Neural cell (in vitro differentiated cells): ENCODE data around the gene FITM2. TPM values are rescaled to one million over a fixed set of nuclear protein-coding genes. Genes with fewer than 3 reads are reported as not detected.

ENCODE experiments used
- H2AFZ ChIP-seq: fragments of 200-600, 300-800 bp; sonication (generic), shearing (Covaris generic); 2 replicates; pipeline ENCODE4 v1.6.0; 2014; ENCODE audit warnings: low read depth, mild to moderate bottlenecking, antibody characterized with exemption, low read length, moderate library complexity
- H3F3A ChIP-seq: fragments of 200-600 bp; shearing (Covaris generic); 2 replicates; pipeline ENCODE4 v1.6.1; 2016; ENCODE audit warnings: mild to moderate bottlenecking, moderate library complexity, mixed read lengths, antibody characterized with exemption, low read length; ENCODE audit not compliant: insufficient read depth, poor library complexity, severe bottlenecking
- H3K27ac ChIP-seq: fragments of 200-600, 300-800 bp; sonication (generic), shearing (Covaris generic); 2 replicates; pipeline ENCODE4 v1.5.1; 2014; ENCODE audit warnings: mild to moderate bottlenecking, low read length, moderate library complexity
- H3K27me3 ChIP-seq: fragments of 300-800, 200-600 bp; sonication (generic), shearing (Covaris generic); 2 replicates; pipeline ENCODE4 v1.6.0; 2014; ENCODE audit warnings: mild to moderate bottlenecking, low read depth, low read length, moderate library complexity; ENCODE audit not compliant: insufficient read depth
- H3K36me3 ChIP-seq: fragments of 300-800, 200-600 bp; sonication (generic), shearing (Covaris generic); 2 replicates; pipeline ENCODE4 v1.5.1; 2014; ENCODE audit warnings: mild to moderate bottlenecking, antibody characterized with exemption, low read length, moderate library complexity; ENCODE audit not compliant: insufficient read depth
- H3K4me2 ChIP-seq: fragments of 300-800, 200-600 bp; sonication (generic), shearing (Covaris generic); 2 replicates; pipeline ENCODE4 v1.6.0; 2014; ENCODE audit warnings: mild to moderate bottlenecking, low read length
- H3K4me3 ChIP-seq: fragments of 300-800, 200-600 bp; sonication (generic), shearing (Covaris generic); 2 replicates; pipeline ENCODE4 v1.5.1; 2014; ENCODE audit warnings: mild to moderate bottlenecking, low read length, moderate library complexity
- H3K79me2 ChIP-seq: fragments of 200-600 bp; shearing (Covaris generic); replicated peaks from 2 replicates; pipeline ENCODE4 v1.6.0; 2014; ENCODE audit warnings: mild to moderate bottlenecking, low read length, moderate library complexity; ENCODE audit not compliant: insufficient read depth
- H3K9ac ChIP-seq: fragments of 300-800, 200-600 bp; sonication (generic), shearing (Covaris generic); 2 replicates; pipeline ENCODE4 v1.6.1; 2016; ENCODE audit warnings: mild to moderate bottlenecking, low read length, mixed read lengths
- H3K9me2 ChIP-seq: fragments of 200-600 bp; shearing (Covaris generic); 2 replicates; pipeline ENCODE4 v1.6.1; 2016; ENCODE audit warnings: mild to moderate bottlenecking, low read length, mixed read lengths; ENCODE audit not compliant: insufficient read depth
- H3K9me3 ChIP-seq: fragments of 200-600, 300-800 bp; sonication (generic), shearing (Covaris generic); 2 replicates; pipeline ENCODE4 v1.6.1; 2016; ENCODE audit warnings: mild to moderate bottlenecking, mixed run types, low read length, moderate library complexity, mixed read lengths
- H4K20me1 ChIP-seq: fragments of 200-600 bp; shearing (Covaris generic); 2 replicates; pipeline ENCODE4 v1.6.1; 2016; ENCODE audit warnings: mild to moderate bottlenecking, mixed run types; ENCODE audit not compliant: insufficient read depth
- CTCF ChIP-seq: fragments of 450-650 bp; IDR thresholded peaks from 2 replicates; pipeline ENCODE4 v1.5.1; 2014; ENCODE audit warnings: antibody characterized with exemption, mild to moderate bottlenecking, moderate library complexity; ENCODE audit not compliant: poor library complexity, severe bottlenecking
- EP300 ChIP-seq: fragments of 450-650 bp; conservative IDR thresholded peaks from 2 replicates; pipeline ENCODE4 v1.6.1; 2014; ENCODE audit warnings: antibody characterized with exemption, mild to moderate bottlenecking, moderate library complexity; ENCODE audit not compliant: poor library complexity, severe bottlenecking
- EZH2 ChIP-seq: fragments of 200-600, 300-800 bp; shearing (Covaris generic), sonication (generic); IDR thresholded peaks from 2 replicates; pipeline ENCODE4 v1.6.1; 2014; ENCODE audit warnings: antibody characterized with exemption, low read length, borderline replicate concordance, mild to moderate bottlenecking; ENCODE audit not compliant: insufficient read depth, poor library complexity, severe bottlenecking
- MXI1 ChIP-seq: fragments of 450-650 bp; conservative IDR thresholded peaks from 2 replicates; pipeline ENCODE4 v1.6.1; 2014; ENCODE audit warnings: antibody characterized with exemption, mild to moderate bottlenecking; ENCODE audit not compliant: poor library complexity, severe bottlenecking
- POLR2AphosphoS5 ChIP-seq: IDR thresholded peaks from 2 replicates; pipeline ENCODE4 v1.6.1; 2012
- RAD21 ChIP-seq: fragments of 450-650 bp; conservative IDR thresholded peaks from 2 replicates; pipeline ENCODE4 v1.6.1; 2014; ENCODE audit warnings: antibody characterized with exemption, mild to moderate bottlenecking, moderate library complexity
- REST ChIP-seq: IDR thresholded peaks from 2 replicates; pipeline ENCODE4 v1.6.1; 2012; ENCODE audit warnings: borderline replicate concordance
- SMC3 ChIP-seq: fragments of 450-650 bp; conservative IDR thresholded peaks from 2 replicates; pipeline ENCODE4 v1.6.1; 2014; ENCODE audit warnings: antibody characterized with exemption, mild to moderate bottlenecking, moderate library complexity; ENCODE audit not compliant: poor library complexity
- TAF1 ChIP-seq: IDR thresholded peaks from 2 replicates; pipeline ENCODE4 v1.6.1; 2012; ENCODE audit warnings: low read depth
- polyA plus RNA-seq: library from polyadenylated mRNA; depleted of rRNA; stranded (reverse); fragments of >200 nt; gene quantifications from 2 replicates; pipeline ENCODE4 v1.2.3, GENCODE V29; 2014

The FITM2 gene
- polyA plus RNA-seq, 1 donor from 2014 or later, result 5.5 TPM

- Histone ChIP-seq H4K20me1 (no peaks in the 10 kb centered on the region), H3K9me3 (no peaks in the 10 kb centered on the region), H3K27ac (no peak overlapping the region), H3K4me3 (peak overlapping the region; percentile 96), H3F3A (no peaks in the 10 kb centered on the region), H3K36me3 (no peaks in the 10 kb centered on the region), H2AFZ (peak overlapping the region; percentile 75), H3K9me2 (no peaks in the 10 kb centered on the region), H3K79me2 (peaks cover 4% of the 10 kb centered on the region), H3K9ac (peak overlapping the region; percentile 85), H3K4me2 (peak overlapping the region; percentile 71), H3K27me3 (no peaks in the 10 kb centered on the region)
- no peak for TF ChIP-seq EP300
- TF ChIP-seq MXI1, result no peak
- no peak for TF ChIP-seq REST
- no peak for TF ChIP-seq CTCF
- TF ChIP-seq TAF1, result no peak
- TF ChIP-seq RAD21, result no peak
- no peak for TF ChIP-seq EZH2
- no peak for TF ChIP-seq POLR2AphosphoS5
- TF ChIP-seq SMC3, result no peak
Observed at GRCh38 chr20:44309763-44310663, 989 bp downstream of the FITM2 start.

DNA sequence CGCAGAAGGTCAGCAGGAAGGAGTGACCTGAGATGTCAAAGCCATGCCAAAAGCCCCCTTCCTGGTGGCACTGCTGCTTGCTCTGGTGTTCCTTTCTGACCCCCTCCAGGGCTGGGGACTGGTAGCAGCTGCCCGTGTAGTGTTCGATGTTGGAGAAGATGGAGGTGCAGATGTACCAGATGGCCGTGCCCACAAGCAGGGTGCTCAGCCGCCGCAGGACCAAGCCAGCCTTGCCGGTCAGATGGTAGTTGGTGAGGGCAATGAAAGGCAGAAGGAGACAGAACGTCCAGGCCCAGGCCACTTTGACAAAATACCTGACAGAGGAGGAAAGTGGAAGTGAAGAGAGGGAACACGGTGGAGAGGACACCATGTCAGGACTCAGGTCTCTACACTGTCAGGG, 4.1 kb downstream of the FITM2 start:
- H3K36me3 ChIP-seq, result no peaks in the 10 kb centered on the region
- H4K20me1 ChIP-seq, result no peaks in the 10 kb centered on the region
- no peaks in the 10 kb centered on the region for H3K9me2 ChIP-seq
- TF ChIP-seq TAF1 (no peak), REST (no peak), POLR2AphosphoS5 (no peak), EP300 (no peak), EZH2 (no peak), CTCF (no peak), SMC3 (no peak), RAD21 (no peak), MXI1 (no peak)
- no peak overlapping the region for H3K9ac ChIP-seq
- H3K4me2 ChIP-seq, result no peak overlapping the region
- H3K27ac ChIP-seq, result no peak overlapping the region
- no peak overlapping the region for H3K4me3 ChIP-seq
- no peaks in the 10 kb centered on the region for H3K27me3 ChIP-seq
- H3K79me2 ChIP-seq, result peaks cover 4% of the 10 kb centered on the region
- H2AFZ ChIP-seq, result no peak overlapping the region
- no peaks in the 10 kb centered on the region for H3K9me3 ChIP-seq
- H3F3A ChIP-seq, result no peaks in the 10 kb centered on the region
